Astrocyte (in vitro differentiated cells and primary cell): Measurements from ENCODE around the gene FAM227B.

Experiments
- CTCF ChIP-seq: IDR thresholded peaks from 2 replicates; pipeline ENCODE4 v1.5.1; 2011; ENCODE audit warnings: low read depth, mild to moderate bottlenecking, inconsistent platforms, low read length, moderate library complexity; ENCODE audit not compliant: insufficient read depth
- EZH2 ChIP-seq: IDR thresholded peaks from 2 replicates; pipeline ENCODE4 v1.6.1; 2012; ENCODE audit warnings: mild to moderate bottlenecking, low read length, inconsistent platforms; ENCODE audit not compliant: insufficient read depth

GRCh38 chr15:49473031-49473430 lies 147.6 kb downstream of the FAM227B start:
- TF ChIP-seq EZH2 (no peak), CTCF (no peak)
